Measurements from ENCODE around the gene CD28.
"Not testable (repeated sequence)": the region's sequence is repeated elsewhere in the genome, so short reads cannot be mapped to it uniquely, and the experiment has no call there.

Gene CD28

DNA sequence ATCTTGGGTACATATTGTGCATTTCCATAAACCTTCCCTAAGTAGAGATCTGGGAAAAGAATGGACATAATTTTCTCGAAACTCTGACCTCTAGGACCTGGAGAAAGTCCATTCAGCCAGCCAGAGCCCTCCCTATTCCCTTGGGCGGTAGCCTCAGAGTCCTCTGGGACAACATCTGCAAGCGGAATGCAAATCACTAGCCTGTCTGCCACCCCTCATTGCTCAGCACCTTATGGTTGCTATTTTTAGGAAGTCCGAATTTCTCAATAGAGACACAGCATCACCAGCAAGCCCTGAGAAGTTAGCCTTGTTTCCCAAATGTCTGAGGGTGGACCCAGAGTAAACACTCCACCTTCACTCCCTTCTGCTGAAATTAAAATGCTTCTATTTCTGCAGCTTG, 17.6 kb upstream of the CD28 start:
- DNase-seq = no peak

DNA sequence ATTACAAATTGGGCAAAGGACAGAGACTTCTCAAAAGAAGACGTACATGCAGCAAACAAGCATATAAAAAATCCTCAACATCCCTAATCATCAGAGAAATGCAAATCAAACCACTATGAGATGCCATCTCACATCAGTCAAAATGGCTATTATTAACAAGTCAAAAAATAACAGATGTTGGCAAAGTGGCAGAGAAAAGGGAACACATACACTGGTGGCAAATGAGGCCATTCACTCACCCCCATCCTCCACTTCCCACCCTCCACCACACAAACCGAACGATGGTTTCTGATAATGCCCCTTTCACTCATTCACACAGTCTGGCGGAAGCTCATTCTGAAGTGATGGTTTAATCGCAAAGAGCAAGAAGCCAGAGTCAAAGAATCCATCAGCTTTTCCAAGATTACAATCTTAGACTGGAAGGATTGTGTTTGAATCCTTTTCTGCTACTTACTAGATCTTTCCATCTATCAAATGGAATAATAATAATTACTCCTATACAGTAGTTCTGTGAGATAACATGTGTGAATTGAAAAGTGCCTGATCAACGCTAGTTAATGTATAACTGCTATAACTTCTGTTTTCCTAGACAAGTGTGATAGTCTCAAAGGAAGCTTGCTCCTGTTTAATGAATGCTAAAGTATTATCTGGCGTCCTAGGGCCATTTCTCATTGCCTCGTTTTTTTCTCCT, 16.9 kb upstream of the CD28 start:
- no peak for DNase-seq

GRCh38 chr2:203690117-203690431, 16.4 kb upstream of the CD28 start:
- no peak for DNase-seq

DNA sequence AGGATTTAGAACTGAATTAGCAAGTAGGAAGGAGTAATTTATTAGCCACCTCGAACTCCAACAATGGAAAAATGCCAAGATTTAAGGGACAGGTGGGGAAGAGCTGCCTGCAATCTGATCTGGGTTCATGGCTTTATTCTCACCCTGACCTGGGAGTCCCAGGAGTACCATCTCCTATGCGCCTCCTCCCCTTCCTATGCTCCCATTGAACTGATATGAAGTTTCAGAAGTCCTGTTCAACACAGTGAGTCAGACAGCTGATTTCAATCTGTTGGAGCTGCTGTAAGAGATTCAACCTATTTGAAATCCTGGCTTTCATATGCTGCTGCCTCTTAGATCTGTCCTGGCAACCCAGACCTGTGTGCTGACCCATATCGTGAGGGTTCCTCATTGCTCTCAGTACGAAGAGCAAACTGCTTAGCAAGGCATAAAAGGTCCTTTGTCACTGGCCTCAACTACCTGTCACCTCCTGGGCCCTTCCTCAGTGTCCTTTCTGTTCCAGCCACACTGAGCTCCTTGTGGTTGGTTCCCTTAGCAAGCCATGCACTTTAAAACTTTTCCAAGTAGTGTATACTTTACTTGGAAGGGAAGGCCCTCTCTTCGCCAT, 15.9 kb upstream of the CD28 start:
- no peak for DNase-seq

- DNase-seq = no peak
These were observed 15.3 kb upstream of the CD28 start for GRCh38 chr2:203691149-203691548.

GRCh38 chr2:203692031-203692710, 14.3 kb upstream of the CD28 start:
- no peak for DNase-seq

DNA sequence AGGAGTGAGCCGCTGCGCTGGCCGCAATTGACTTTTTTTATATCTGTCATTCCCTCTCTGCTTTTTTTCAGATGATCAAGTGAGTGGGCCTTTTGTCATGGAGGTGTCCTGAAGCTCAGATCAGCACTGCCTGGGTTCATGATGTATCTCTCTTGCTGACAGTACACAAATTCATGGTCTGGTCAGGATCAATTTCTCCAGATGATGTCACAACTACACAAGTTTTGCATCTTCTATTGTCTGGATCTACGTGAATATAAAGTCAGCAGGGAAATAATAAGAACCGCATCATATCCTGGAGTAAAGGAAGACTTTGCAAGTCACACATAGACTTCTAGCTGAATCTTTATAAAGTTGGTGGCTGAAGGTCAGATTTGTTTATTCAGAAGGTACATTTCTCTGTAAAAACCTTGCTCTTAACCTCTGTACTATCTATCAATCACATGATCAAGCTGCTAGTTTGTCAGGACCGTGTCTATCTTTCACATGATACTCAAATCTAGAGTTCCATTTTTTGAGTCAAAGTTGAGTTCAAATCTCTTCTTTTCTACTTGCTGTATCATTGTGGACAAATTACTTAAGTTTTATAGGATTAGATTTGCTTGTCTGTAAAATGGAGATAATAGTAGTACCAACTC, 13.1 kb upstream of the CD28 start:
- no peak for DNase-seq

DNA sequence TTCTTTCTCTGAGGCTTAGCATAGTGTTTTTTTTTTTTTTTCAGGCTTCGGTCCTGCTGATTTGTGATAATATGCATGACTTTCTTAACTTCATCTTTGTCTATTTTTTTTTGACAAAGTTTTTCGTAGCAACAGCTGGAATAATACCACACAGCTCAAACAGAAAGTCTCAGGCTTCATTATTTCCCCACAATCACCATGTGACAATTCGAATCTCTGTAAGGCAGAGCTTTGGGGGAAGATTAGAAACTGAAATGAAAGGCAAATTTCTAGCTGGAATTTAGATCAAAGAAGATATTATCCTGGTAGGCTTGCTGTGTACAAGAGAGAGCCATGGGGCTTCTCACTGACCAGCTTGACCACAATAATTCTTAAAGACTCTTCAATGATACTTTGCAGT, 12.2 kb upstream of the CD28 start:
- DNase-seq = no peak

DNA sequence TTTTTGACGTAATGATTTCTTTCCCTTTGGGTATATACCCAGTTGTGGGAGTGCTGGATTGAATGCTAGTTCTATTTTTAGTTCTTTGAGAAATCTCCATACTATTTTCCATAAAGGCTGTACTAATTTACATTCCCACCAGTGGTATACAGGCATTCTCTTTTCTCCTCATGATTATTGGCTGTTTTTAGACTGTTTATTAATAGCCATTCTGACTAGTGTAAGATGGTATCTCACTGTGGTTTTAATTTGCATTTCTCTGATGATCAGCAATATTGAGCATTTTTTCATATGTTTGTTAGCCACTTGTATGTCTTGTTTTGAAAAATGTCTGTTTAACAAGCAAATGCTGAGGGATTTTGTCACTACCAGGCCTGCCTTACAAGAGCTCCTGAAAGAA, 9.2 kb upstream of the CD28 start:
- DNase-seq = no peak

- DNase-seq = not testable (repeated sequence)
These were observed 8.7 kb upstream of the CD28 start for GRCh38 chr2:203697763-203698162.

GRCh38 chr2:203698410-203698809, 8.0 kb upstream of the CD28 start:
- DNase-seq = not testable (repeated sequence)

- no peak for DNase-seq
These were observed 2.0 kb upstream of the CD28 start for GRCh38 chr2:203704430-203704829.

- no peak for DNase-seq
These were observed 1.3 kb upstream of the CD28 start for GRCh38 chr2:203705178-203705577.

- DNase-seq = no peak
These were observed 1.1 kb downstream of the CD28 start for GRCh38 chr2:203707530-203707929.

GRCh38 chr2:203708846-203709396, 2.5 kb downstream of the CD28 start:
- no peak for DNase-seq

DNA sequence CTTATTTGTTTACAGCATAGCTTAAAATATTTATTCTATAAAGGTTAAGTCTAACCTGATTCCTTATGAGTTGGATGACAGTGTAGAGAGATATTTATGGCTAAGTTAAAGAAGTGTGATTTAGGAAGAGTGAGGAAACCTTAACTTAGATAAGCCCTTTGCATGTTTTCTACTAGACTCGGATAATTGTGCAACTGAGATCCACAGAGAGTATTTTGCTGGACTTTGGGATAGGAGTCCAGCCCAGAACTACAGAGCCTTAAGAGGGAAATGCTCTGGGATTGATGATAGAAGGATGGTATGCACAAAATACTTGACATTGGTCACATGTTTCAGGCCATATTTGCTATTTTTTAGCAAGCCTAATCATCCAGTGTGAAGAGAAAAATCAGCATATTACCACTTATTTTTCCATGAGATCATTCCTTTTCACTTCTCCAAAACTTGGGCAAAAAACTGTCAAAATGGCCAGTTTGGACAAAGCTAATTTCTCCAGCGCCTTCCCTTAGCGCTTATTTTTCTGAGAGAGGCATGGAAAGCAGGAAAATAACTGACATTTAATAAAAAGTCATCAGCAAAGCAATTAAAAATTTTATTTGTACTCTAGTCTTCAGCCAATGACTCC, 3.1 kb downstream of the CD28 start:
- DNase-seq = no peak

DNA sequence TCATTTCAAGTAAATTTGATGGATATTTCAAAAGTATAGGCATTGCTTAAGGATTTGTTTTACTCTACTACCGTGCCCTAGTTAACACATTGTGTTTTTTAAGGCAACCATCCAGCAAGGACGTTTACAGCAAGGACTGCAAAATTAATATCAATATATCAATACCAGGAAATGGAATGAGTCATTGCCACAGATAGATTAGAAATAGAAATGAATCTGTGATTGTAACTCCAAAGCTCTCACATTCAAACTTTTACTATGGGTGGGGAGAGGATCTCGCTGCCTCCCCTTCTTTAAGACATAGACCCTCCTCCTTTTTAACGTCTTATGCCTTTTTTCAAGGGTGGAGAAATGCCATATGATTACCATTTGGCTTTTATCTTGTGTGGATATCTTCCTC, 3.8 kb downstream of the CD28 start:
- DNase-seq = no peak

DNA sequence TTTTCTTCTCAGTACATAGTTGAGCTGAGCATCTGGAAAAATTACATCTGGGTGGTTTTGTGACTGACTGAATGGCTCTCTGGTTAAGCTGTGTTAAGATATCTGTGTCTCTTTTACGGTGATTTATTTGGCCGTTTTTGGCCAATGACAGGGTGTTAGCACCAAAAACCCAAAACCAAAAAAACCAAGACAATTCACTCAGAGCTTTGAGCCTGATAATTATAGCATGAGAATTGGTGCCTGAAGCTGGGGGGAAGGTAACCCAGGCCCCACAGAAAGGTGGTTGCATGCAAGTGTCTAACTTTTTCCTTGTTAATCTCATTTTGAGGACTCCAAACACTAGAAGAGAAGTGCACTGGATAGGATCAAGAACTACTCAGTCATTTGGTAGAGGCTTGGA, 4.5 kb downstream of the CD28 start:
- DNase-seq = no peak

DNA sequence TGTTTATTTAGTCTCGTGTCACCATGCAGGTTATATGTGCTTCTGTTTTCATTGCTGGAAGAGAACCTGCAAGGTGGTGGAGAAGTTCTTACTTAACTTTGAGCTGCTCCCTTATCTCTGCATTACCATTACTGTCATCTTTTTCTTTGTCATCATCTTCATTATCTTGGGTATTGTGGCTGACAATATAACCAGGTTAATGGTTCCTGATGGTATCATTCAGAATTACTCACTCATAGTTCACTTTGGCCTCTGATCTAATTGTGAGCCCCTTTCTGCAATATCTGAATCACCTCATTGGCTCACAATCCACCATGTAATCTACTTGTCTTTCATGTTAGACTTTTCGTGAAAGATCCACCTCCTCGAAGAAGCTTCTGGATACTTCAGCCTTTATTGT, 5.0 kb downstream of the CD28 start:
- DNase-seq = no peak

DNA sequence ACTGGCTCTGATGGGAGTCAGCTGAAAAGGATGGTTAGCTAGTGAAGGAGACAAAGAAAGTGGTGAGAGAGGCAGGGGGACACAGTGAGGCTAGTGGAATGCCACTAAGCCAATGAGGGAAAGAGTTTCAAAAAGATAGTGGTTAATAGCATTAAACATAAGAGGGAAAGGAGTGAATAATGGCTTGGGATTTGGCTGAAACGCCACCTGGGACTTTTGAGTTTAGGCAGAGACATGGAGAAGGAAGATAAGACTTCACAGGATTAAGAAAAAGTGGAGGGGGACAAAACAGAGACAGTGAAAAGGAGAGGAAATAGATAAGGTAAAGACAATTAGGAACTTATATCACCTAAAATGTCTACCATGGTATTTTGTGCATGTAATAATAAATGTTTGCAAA, 6.9 kb downstream of the CD28 start:
- DNase-seq = no peak

- no peak for DNase-seq
These were observed 7.7 kb downstream of the CD28 start for GRCh38 chr2:203714112-203714511.

GRCh38 chr2:203715744-203716143, 9.3 kb downstream of the CD28 start:
- no peak for DNase-seq

DNA sequence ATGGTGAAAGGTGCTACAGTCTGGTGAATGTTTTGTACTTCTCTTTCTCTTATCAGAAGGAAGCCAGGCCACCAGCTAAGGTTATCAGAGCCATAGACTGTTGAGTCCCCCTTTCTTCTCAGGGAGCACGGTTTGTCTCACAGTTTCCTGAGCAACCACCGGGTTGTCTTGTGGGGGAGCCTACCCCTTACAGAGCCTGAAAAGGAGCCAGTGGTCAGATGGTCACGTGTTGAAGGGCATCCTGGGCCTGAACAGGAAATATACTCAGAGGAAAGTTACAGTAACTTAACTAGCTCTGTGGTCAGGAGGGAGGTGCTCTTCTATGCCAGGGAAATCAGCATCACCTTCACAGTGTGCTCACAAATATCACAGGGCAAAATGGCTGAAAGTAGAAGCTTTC, 11.6 kb downstream of the CD28 start:
- no peak for DNase-seq
